ENCODE measurements around the gene SEC16A. TPM values are rescaled to one million over a fixed set of nuclear protein-coding genes. Genes with fewer than 3 reads are reported as not detected.

The SEC16A gene
- total RNA-seq, 2 experiments from 2014 or later = 86.8 to 89.2 TPM

- ATAC-seq (no peak), DNase-seq (no peak)
- ChIA-PET POLR2A (no interaction called here), CTCF (no interaction called here)
- Mint-ChIP-seq H3K36me3 (ENCODE audit: low read depth) (peaks cover 37% of the 10 kb centered on the region), H3K4me1 (ENCODE audit: low read depth) (no peaks in the 10 kb centered on the region), H3K27ac (no peak overlapping the region), H3K9me3 (ENCODE audit: insufficient read depth) (no peaks in the 10 kb centered on the region), H3K4me3 (no peak overlapping the region), H3K27me3 (ENCODE audit: low read depth) (no peaks in the 10 kb centered on the region)
Observed at GRCh38 chr9:136497916-136498695, 15.3 kb upstream of the SEC16A start.

GRCh38 chr9:136496801-136497620 is 14.2 kb upstream of the SEC16A start:
- DNase-seq = no peak
- CTCF ChIA-PET = no interaction called here

GRCh38 chr9:136496181-136496580 is 13.3 kb upstream of the SEC16A start:
- peaks cover 28% of the 10 kb centered on the region for H3K36me3 Mint-ChIP-seq (ENCODE audit: low read depth)
- POLR2A ChIA-PET = no interaction called here
- DNase-seq = no peak
- no peaks in the 10 kb centered on the region for H3K4me1 Mint-ChIP-seq (ENCODE audit: low read depth)
- no peak overlapping the region for H3K4me3 Mint-ChIP-seq
- ATAC-seq = no peak
- CTCF ChIA-PET = interaction anchor here (0.9 kb wide), 1 partner anchor 13 kb away, joined by 3 read pairs; no protein-coding TSS in a partner anchor
- no peaks in the 10 kb centered on the region for H3K9me3 Mint-ChIP-seq (ENCODE audit: insufficient read depth)
- no peak overlapping the region for H3K27ac Mint-ChIP-seq
- H3K27me3 Mint-ChIP-seq (ENCODE audit: low read depth) = no peaks in the 10 kb centered on the region

More at GRCh38 chr9:136496801-136497620, 14.2 kb upstream of the SEC16A start:
- Mint-ChIP-seq H3K4me3 (no peak overlapping the region), H3K9me3 (ENCODE audit: insufficient read depth) (no peaks in the 10 kb centered on the region), H3K36me3 (ENCODE audit: low read depth) (peaks cover 33% of the 10 kb centered on the region), H3K27me3 (ENCODE audit: low read depth) (no peaks in the 10 kb centered on the region), H3K27ac (no peak overlapping the region), H3K4me1 (ENCODE audit: low read depth) (no peaks in the 10 kb centered on the region)
- POLR2A ChIA-PET = no interaction called here
- no peak for ATAC-seq

- H3K4me3 Mint-ChIP-seq = no peak overlapping the region
- H3K9me3 Mint-ChIP-seq (ENCODE audit: insufficient read depth) = no peaks in the 10 kb centered on the region
- CTCF ChIA-PET = interaction anchor here (0.9 kb wide), 1 partner anchor 12 kb away, joined by 3 read pairs; no protein-coding TSS in a partner anchor
- no peak overlapping the region for H3K27ac Mint-ChIP-seq
- peaks cover 25% of the 10 kb centered on the region for H3K36me3 Mint-ChIP-seq (ENCODE audit: low read depth)
- DNase-seq (no peak), ATAC-seq (no peak)
- no peaks in the 10 kb centered on the region for H3K27me3 Mint-ChIP-seq (ENCODE audit: low read depth)
- no peaks in the 10 kb centered on the region for H3K4me1 Mint-ChIP-seq (ENCODE audit: low read depth)
- POLR2A ChIA-PET = no interaction called here
Observed at GRCh38 chr9:136495238-136495800, 12.5 kb upstream of the SEC16A start.

GRCh38 chr9:136494531-136495215 is 11.8 kb upstream of the SEC16A start:
- CTCF ChIA-PET = no interaction called here
- no peak overlapping the region for H3K4me3 Mint-ChIP-seq
- H3K27me3 Mint-ChIP-seq (ENCODE audit: low read depth) = no peaks in the 10 kb centered on the region
- POLR2A ChIA-PET = no interaction called here
- H3K4me1 Mint-ChIP-seq (ENCODE audit: low read depth) = no peaks in the 10 kb centered on the region
- H3K9me3 Mint-ChIP-seq (ENCODE audit: insufficient read depth) = no peaks in the 10 kb centered on the region
- DNase-seq = no peak
- H3K27ac Mint-ChIP-seq = no peak overlapping the region
- ATAC-seq = no peak
- peaks cover 22% of the 10 kb centered on the region for H3K36me3 Mint-ChIP-seq (ENCODE audit: low read depth)

GRCh38 chr9:136494012-136494411 is 11.2 kb upstream of the SEC16A start:
- Mint-ChIP-seq H3K4me3 (no peak overlapping the region), H3K4me1 (ENCODE audit: low read depth) (no peaks in the 10 kb centered on the region), H3K9me3 (ENCODE audit: insufficient read depth) (no peaks in the 10 kb centered on the region), H3K36me3 (ENCODE audit: low read depth) (peaks cover 20% of the 10 kb centered on the region), H3K27ac (no peak overlapping the region), H3K27me3 (ENCODE audit: low read depth) (no peaks in the 10 kb centered on the region)
- no peak for DNase-seq
- no peak for ATAC-seq
- CTCF ChIA-PET = no interaction called here
- POLR2A ChIA-PET = no interaction called here

GRCh38 chr9:136493567-136493971 is 10.7 kb upstream of the SEC16A start:
- no peak for DNase-seq
- ChIA-PET CTCF (no interaction called here), POLR2A (no interaction called here)
- H3K36me3 Mint-ChIP-seq (ENCODE audit: low read depth) = peaks cover 15% of the 10 kb centered on the region
- no peak for ATAC-seq
- H3K27ac Mint-ChIP-seq = no peak overlapping the region
- H3K27me3 Mint-ChIP-seq (ENCODE audit: low read depth) = no peaks in the 10 kb centered on the region
- no peaks in the 10 kb centered on the region for H3K9me3 Mint-ChIP-seq (ENCODE audit: insufficient read depth)
- H3K4me1 Mint-ChIP-seq (ENCODE audit: low read depth) = no peaks in the 10 kb centered on the region
- H3K4me3 Mint-ChIP-seq = no peak overlapping the region

GRCh38 chr9:136492978-136493522 is 10.2 kb upstream of the SEC16A start:
- ATAC-seq (no peak), DNase-seq (no peak)
- CTCF ChIA-PET = no interaction called here
- Mint-ChIP-seq H3K9me3 (ENCODE audit: insufficient read depth) (no peaks in the 10 kb centered on the region), H3K27ac (no peak overlapping the region), H3K27me3 (ENCODE audit: low read depth) (no peaks in the 10 kb centered on the region), H3K4me3 (no peak overlapping the region), H3K4me1 (ENCODE audit: low read depth) (no peaks in the 10 kb centered on the region), H3K36me3 (ENCODE audit: low read depth) (peaks cover 11% of the 10 kb centered on the region)
- POLR2A ChIA-PET = no interaction called here

GRCh38 chr9:136489731-136490130 is 6.9 kb upstream of the SEC16A start:
- H3K27me3 Mint-ChIP-seq (ENCODE audit: low read depth) = no peaks in the 10 kb centered on the region
- no peaks in the 10 kb centered on the region for H3K9me3 Mint-ChIP-seq (ENCODE audit: insufficient read depth)
- H3K4me1 Mint-ChIP-seq (ENCODE audit: low read depth) = peaks cover 5% of the 10 kb centered on the region
- ATAC-seq (no peak), DNase-seq (no peak)
- peak overlapping the region; percentile 26 for H3K27ac Mint-ChIP-seq
- H3K4me3 Mint-ChIP-seq = no peak overlapping the region
- POLR2A ChIA-PET = no interaction called here
- no peaks in the 10 kb centered on the region for H3K36me3 Mint-ChIP-seq (ENCODE audit: low read depth)
- CTCF ChIA-PET = interaction anchor here (1.0 to 7.2 kb wide), 4 partner anchors 50 to 154 kb away, joined by 4 to 55 read pairs (median 36); no protein-coding TSS in a partner anchor

- Mint-ChIP-seq H3K27ac (no peak overlapping the region), H3K9me3 (ENCODE audit: insufficient read depth) (no peaks in the 10 kb centered on the region)
- POLR2A ChIA-PET = no interaction called here
Observed at GRCh38 chr9:136488247-136489214, 5.7 kb upstream of the SEC16A start.

More at GRCh38 chr9:136488247-136489214, 5.7 kb upstream of the SEC16A start:
- ATAC-seq (peak; percentile 34), DNase-seq (peak; percentile 81)
- Mint-ChIP-seq H3K4me3 (no peak overlapping the region), H3K4me1 (ENCODE audit: low read depth) (peaks cover 8% of the 10 kb centered on the region), H3K27me3 (ENCODE audit: low read depth) (no peaks in the 10 kb centered on the region), H3K36me3 (ENCODE audit: low read depth) (no peaks in the 10 kb centered on the region)
- CTCF ChIA-PET = interaction anchor here (0.7 to 7.2 kb wide), 11 partner anchors 45 to 176 kb away, joined by 3 to 55 read pairs (median 5); no protein-coding TSS in a partner anchor

Measured in activated CD8-positive, alpha-beta T cell treated with anti-CD3 and anti-CD28 coated beads, Interleukin-2, amount 10 ng/mL, durations not matched to agents 7 days and 5 days (primary cell).